Measurements from ENCODE around the gene ZNF418. TPM values are rescaled to one million over a fixed set of nuclear protein-coding genes. Genes with fewer than 3 reads are reported as not detected.

ZNF418 gene
- polyA plus RNA-seq (2012; rRNA removed) = 0.07 and 0.13 TPM in 2 replicates
- 0.01 and 0.04 TPM in 2 replicates for polyA plus RNA-seq (2012; cell fraction: cytosol; rRNA removed)
- polyA plus RNA-seq (2012; cell fraction: nucleus; rRNA removed) = 0.16 and 0.39 TPM in 2 replicates

DNA sequence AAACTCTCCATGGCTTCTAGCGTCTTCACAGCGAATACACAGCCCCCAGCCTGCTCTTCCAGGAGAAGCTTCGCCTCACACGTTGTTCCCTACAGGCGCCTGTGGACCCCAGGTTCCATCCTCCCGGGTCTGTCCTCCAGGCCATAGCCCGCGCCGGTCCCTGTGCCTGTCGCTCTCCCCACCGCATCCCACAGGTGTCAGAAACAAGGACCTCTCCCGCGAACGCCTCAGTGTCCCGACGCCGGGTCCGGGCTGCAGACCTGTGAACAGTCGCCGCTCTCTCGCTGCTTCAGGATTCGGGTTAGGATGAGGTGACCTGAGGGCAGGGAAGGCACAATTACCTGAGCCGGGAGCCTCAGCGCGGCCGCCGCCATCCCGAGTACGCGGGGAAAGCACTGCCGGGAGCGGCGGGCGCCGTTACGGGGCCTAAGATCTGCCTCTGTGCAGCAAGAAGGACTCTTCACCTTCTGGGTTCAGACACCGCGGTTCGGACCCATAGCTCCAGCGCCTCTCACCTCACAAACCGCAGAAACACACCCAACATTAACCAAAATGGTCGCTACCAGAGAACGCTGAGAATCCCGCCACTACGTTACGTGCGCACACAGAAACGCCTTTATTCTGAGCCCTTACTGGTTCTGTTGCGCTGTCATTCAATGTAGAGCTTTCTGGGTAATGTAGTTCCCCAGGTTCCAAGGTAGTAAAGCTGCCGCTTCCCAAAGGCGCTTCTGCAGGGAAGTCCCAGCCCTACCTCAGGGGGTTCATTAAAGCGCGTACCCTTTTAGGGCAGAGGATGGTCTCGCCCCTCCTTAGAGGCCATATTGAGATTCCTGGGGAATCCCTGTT is at the start of gene ZNF418:
ZNF418 (minus strand) TSS at position 583 of the 846 bp plus-strand sequence. CDS start 1,580 bp downstream, outside the sequence.
- no peaks in the 10 kb centered on the region for H3K27me3 ChIP-seq (ENCODE audit: insufficient read depth)
- H2AFZ ChIP-seq (ENCODE audit: low read depth) = no peak within 1 kb of the TSS
- 62% methylated on average over 51 of the region's 54 CpGs for WGBS (ENCODE audit: low lambda C conversion rate)
- no peaks in the 10 kb centered on the region for H3K9me2 ChIP-seq
- TF ChIP-seq EZH2phosphoT487 (IDR thresholded peaks at IDR 0.05; ENCODE audit: borderline replicate concordance, low read depth) = no peak
- TF ChIP-seq FOSL2 (IDR thresholded peaks at IDR 0.05; ENCODE audit: borderline replicate concordance, low read depth) = no peak
- TF ChIP-seq, protein P1, sequence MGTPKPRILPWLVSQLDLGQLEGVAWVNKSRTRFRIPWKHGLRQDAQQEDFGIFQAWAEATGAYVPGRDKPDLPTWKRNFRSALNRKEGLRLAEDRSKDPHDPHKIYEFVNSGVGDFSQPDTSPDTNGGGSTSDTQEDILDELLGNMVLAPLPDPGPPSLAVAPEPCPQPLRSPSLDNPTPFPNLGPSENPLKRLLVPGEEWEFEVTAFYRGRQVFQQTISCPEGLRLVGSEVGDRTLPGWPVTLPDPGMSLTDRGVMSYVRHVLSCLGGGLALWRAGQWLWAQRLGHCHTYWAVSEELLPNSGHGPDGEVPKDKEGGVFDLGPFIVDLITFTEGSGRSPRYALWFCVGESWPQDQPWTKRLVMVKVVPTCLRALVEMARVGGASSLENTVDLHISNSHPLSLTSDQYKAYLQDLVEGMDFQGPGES (IDR thresholded peaks at IDR 0.05; ENCODE audit: low read depth, low read length) = no peak
- no peak for TF ChIP-seq TCF12 (IDR thresholded peaks at IDR 0.05)
- TF ChIP-seq TAF1 (IDR thresholded peaks at IDR 0.05; ENCODE audit: borderline replicate concordance, low read depth, low read length) = no peak
- no peak for TF ChIP-seq EP300 (IDR thresholded peaks at IDR 0.05; ENCODE audit: borderline replicate concordance in 1 of 2, low read depth in 1 of 2, low read length in 1 of 2)
- no peak for TF ChIP-seq GATA2 (CRISPR knock-in tag; IDR thresholded peaks at IDR 0.05)
- no peak for TF ChIP-seq FOXM1 (IDR thresholded peaks at IDR 0.05; ENCODE audit: low read depth)
- TF ChIP-seq RXRA (IDR thresholded peaks at IDR 0.05; ENCODE audit: borderline replicate concordance, low read depth) = no peak
- TF ChIP-seq SIN3A (IDR thresholded peaks at IDR 0.05; ENCODE audit: borderline replicate concordance, low read depth, low read length) = no peak
- TF ChIP-seq, protein P2, sequence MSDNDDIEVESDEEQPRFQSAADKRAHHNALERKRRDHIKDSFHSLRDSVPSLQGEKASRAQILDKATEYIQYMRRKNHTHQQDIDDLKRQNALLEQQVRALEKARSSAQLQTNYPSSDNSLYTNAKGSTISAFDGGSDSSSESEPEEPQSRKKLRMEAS (IDR thresholded peaks at IDR 0.05; ENCODE audit: low read depth) = no peak
- TF ChIP-seq RAD21 (IDR thresholded peaks at IDR 0.05; ENCODE audit: low read length) = no peak
- TF ChIP-seq, protein P3, sequence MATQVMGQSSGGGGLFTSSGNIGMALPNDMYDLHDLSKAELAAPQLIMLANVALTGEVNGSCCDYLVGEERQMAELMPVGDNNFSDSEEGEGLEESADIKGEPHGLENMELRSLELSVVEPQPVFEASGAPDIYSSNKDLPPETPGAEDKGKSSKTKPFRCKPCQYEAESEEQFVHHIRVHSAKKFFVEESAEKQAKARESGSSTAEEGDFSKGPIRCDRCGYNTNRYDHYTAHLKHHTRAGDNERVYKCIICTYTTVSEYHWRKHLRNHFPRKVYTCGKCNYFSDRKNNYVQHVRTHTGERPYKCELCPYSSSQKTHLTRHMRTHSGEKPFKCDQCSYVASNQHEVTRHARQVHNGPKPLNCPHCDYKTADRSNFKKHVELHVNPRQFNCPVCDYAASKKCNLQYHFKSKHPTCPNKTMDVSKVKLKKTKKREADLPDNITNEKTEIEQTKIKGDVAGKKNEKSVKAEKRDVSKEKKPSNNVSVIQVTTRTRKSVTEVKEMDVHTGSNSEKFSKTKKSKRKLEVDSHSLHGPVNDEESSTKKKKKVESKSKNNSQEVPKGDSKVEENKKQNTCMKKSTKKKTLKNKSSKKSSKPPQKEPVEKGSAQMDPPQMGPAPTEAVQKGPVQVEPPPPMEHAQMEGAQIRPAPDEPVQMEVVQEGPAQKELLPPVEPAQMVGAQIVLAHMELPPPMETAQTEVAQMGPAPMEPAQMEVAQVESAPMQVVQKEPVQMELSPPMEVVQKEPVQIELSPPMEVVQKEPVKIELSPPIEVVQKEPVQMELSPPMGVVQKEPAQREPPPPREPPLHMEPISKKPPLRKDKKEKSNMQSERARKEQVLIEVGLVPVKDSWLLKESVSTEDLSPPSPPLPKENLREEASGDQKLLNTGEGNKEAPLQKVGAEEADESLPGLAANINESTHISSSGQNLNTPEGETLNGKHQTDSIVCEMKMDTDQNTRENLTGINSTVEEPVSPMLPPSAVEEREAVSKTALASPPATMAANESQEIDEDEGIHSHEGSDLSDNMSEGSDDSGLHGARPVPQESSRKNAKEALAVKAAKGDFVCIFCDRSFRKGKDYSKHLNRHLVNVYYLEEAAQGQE (IDR thresholded peaks at IDR 0.05; ENCODE audit: low read depth, low read length) = no peak
- no peak for TF ChIP-seq RCOR1 (IDR thresholded peaks at IDR 0.05; ENCODE audit: low read length)
- no peak for TF ChIP-seq GABPA (IDR thresholded peaks at IDR 0.05; ENCODE audit: low read depth)
- TF ChIP-seq CHD2 (IDR thresholded peaks at IDR 0.05; ENCODE audit: low read length, partially characterized antibody) = no peak
- H3K4me2 ChIP-seq = no peak within 1 kb of the TSS
- POLR2A ChIA-PET = no interaction called here
- H4K20me1 ChIP-seq (ENCODE audit: insufficient read depth) = no peaks in the 10 kb centered on the region
- no peak within 1 kb of the TSS for H3K9ac ChIP-seq
- DNase-seq = no peak
- peaks cover 0 to 22% of the 10 kb centered on the region in 2 experiments for H3K36me3 ChIP-seq (replicated peaks in 1 of 2; ENCODE audit: control insufficient read depth in 1 of 2, insufficient read depth in 2 of 2, low read length in 1 of 2)
- no peaks in the 10 kb centered on the region for H3K9me3 ChIP-seq
- H3K4me3 ChIP-seq (ENCODE audit: low read depth in 2 of 2, low read length in 1 of 2) = no peak within 1 kb of the TSS
- no peaks in the 10 kb centered on the region for H3K4me1 ChIP-seq (ENCODE audit: control insufficient read depth in 1 of 2, insufficient read depth in 2 of 2, low read depth in 1 of 2, low read length in 1 of 2)
- H3K27ac ChIP-seq (ENCODE audit: low read depth in 2 of 2, low read length in 1 of 2) = no peak within 1 kb of the TSS
- H3K79me2 ChIP-seq (ENCODE audit: insufficient read depth) = peaks cover 5% of the 10 kb centered on the region; the same call in 1 of the 2 replicates
- no peaks in the 10 kb centered on the region for H3F3A ChIP-seq (replicated peaks; ENCODE audit: insufficient read depth)
- CTCF ChIA-PET = no interaction called here
